HG02884 (cell line): ENCODE data around the gene ZNF501.
A peak's percentile ranks its signal among the peaks of the same experiment; 100 is the strongest.

ENCODE experiments used
- ATAC-seq: cut with Tn5 transposase; IDR thresholded peaks from one replicate; pipeline ENCODE4 v1.9.1; 2021; ENCODE audit warnings: mild to moderate bottlenecking, moderate library complexity; ENCODE audit not compliant: unreplicated experiment

The ZNF501 gene

GRCh38 chr3:44729384-44729910 lies at the start of gene ZNF501:
Gene ZNF501 (plus strand): TSS chr3:44729635. CDS start chr3:44734422, 4,787 bp downstream.
- ATAC-seq: peak; percentile 78

- no peak for ATAC-seq
These were observed 48.4 kb upstream of the ZNF501 start for GRCh38 chr3:44680921-44681455.

- ATAC-seq: no peak
These were observed 47.1 kb upstream of the ZNF501 start for GRCh38 chr3:44682182-44682896.

- peak; percentile 69 for ATAC-seq
These were observed 44.2 kb upstream of the ZNF501 start for GRCh38 chr3:44685128-44685800.

GRCh38 chr3:44687898-44688297 lies 41.5 kb upstream of the ZNF501 start:
- no peak for ATAC-seq

- ATAC-seq: no peak
These were observed 16.9 kb upstream of the ZNF501 start, which contains the start of gene ZNF502 for GRCh38 chr3:44712455-44713075. Gene ZNF502 (plus strand): TSS chr3:44712660. CDS start chr3:44720262, 7,602 bp downstream.

DNA sequence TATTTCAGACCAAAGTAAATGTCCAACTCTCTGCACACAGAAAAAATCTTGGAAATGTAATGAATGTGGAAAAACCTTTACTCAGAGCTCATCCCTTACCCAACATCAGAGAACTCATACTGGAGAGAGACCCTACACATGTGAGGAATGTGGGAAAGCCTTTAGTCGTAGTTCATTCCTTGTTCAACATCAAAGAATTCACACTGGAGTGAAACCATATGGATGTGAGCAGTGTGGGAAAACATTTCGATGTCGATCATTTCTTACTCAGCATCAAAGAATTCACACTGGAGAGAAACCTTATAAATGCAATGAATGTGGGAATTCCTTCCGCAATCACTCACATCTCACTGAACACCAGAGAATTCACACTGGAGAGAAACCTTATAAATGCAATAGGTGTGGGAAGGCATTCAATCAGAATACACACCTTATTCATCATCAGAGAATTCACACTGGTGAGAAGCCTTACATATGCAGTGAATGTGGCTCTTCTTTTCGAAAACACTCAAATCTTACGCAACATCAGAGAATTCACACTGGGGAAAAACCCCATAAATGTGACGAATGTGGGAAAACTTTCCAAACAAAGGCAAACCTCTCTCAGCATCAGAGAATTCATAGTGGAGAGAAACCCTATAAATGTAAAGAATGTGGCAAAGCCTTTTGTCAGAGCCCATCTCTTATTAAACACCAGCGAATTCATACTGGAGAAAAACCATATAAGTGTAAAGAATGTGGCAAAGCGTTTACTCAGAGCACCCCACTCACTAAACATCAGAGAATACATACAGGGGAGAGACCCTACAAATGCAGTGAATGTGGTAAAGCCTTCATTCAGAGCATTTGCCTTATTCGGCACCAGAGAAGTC lies 8.0 kb upstream of the ZNF501 start:
- no peak for ATAC-seq

DNA sequence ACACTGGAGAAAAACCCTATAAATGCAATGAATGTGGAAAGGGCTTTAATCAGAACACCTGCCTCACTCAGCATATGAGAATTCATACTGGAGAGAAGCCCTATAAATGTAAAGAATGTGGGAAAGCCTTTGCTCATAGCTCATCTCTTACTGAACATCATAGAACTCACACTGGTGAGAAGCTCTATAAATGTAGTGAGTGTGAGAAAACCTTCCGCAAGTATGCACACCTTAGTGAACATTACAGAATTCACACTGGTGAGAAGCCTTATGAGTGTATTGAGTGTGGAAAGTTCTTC lies 7.4 kb upstream of the ZNF501 start:
- ATAC-seq: no peak

GRCh38 chr3:44734646-44735168 lies 5.3 kb downstream of the ZNF501 start:
- ATAC-seq: no peak

DNA sequence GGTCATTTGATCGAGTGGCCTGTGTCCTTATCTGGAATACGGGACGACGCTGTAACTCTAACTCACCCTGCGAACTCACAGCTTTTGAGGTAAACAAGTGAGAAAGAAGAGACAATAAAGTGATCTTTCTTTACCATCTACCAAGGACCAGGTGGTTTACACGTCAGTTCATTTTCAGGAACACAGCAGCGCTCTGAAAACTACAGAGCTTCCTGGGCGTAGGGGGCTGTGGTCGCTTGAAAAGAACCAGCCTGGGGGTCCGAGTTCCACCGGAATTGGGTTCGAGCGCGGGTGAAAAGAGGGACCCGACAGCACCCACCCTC lies 31.6 kb downstream of the ZNF501 start:
- ATAC-seq: no peak

DNA sequence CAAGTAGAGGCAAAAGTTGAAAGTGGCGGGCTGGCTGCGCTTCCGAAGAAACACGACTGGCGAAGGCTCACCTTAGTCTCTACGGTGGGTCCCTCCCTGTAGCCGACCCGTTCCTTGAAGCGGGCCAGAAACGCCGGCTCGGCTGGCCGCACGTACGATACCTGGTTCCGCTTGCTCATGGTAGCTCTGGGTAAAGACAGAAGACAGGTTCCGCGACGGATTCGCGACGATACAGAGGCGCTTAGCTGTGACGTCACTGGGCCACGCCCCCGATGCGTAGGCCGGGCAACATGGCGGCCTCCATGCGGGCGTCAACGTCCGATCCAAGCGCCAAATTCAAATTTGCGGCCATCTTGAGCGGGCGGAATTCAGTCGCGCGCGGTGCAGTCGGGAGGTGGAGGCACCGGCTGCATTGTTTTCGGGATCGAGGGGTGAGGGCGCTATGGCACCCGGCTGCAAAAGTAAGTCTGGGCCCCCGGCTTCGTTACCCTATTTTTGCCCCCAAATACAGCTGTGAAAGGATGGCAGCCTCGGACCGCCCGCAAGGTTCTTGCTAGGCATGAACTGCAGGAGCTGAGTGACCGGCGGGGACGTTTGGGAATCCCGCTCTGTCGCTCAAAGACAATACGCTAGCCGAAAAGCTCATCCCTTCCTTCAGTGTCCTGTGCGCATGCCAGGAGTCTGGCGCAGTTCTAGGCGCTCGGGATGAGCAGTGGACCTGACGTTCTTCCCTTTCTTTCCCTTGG lies 32.2 kb downstream of the ZNF501 start, which contains the start of the genes KIAA1143 and KIF15:
Gene KIAA1143 (minus strand): TSS at position 196 of the 746 bp plus-strand sequence. CDS start 17 bp downstream, at position 179.
Gene KIF15 (plus strand): TSS at position 371 of the 746 bp plus-strand sequence. CDS start 72 bp downstream, at position 443.
- peak; percentile 88 for ATAC-seq

- ATAC-seq: peak; percentile 14
These were observed 32.8 kb downstream of the ZNF501 start for GRCh38 chr3:44762170-44762677.

GRCh38 chr3:44762690-44763089 lies 33.3 kb downstream of the ZNF501 start:
- ATAC-seq: no peak

- no peak for ATAC-seq
These were observed 34.8 kb downstream of the ZNF501 start for GRCh38 chr3:44764248-44764647.

GRCh38 chr3:44771424-44772098 lies 42.1 kb downstream of the ZNF501 start:
- no peak for ATAC-seq

GRCh38 chr3:44772099-44772442 lies 42.6 kb downstream of the ZNF501 start:
- no peak for ATAC-seq

GRCh38 chr3:44782891-44783290 lies 53.5 kb downstream of the ZNF501 start:
- no peak for ATAC-seq
